ENCODE measurements around the gene DNASE2B. TPM values are rescaled to one million over a fixed set of nuclear protein-coding genes. Genes with fewer than 3 reads are reported as not detected.
A peak's percentile ranks its signal among the peaks of the same experiment; 100 is the strongest.
"Not testable (repeated sequence)": the region's sequence is repeated elsewhere in the genome, so short reads cannot be mapped to it uniquely, and the experiment has no call there.

Gene DNASE2B
- total and polyA plus RNA-seq, 2 experiments from 2014 or later: not detected

- no peak for TF ChIP-seq ZNF462 (CRISPR knock-in tag; IDR thresholded peaks at IDR 0.05)
Measured at GRCh38 chr1:84436876-84437655, 38.8 kb downstream of the DNASE2B start (continued).

GRCh38 chr1:84442256-84442655 lies 44.0 kb downstream of the DNASE2B start:
- no peak overlapping the region for H3K27ac ChIP-seq (ENCODE audit: low read depth)
- H3K4me3 Mint-ChIP-seq: no peak overlapping the region
- H3F3A ChIP-seq (replicated peaks; ENCODE audit: low read depth): no peaks in the 10 kb centered on the region
- no peaks in the 10 kb centered on the region for H3K27me3 ChIP-seq (ENCODE audit: insufficient read depth)
- no peaks in the 10 kb centered on the region for H4K20me1 ChIP-seq (replicated peaks; ENCODE audit: insufficient read depth)
- H3K36me3 ChIP-seq (ENCODE audit: insufficient read depth): no peaks in the 10 kb centered on the region
- ATAC-seq (no peak), DNase-seq (ENCODE audit: low spot score) (peak; percentile 7)
- H3K4me1 ChIP-seq (ENCODE audit: insufficient read depth): 0 out of 2 replicates have a peak, but pooled peaks cover under 1% of the 10 kb centered on the region
- no peak overlapping the region for H3K27ac Mint-ChIP-seq
- H3K4me2 ChIP-seq: no peak overlapping the region
- peak; percentile 29 to 49; a peak in 3 of 4 replicates for TF ChIP-seq CTCF (conservative IDR thresholded peaks at IDR 0.05; ENCODE audit: low read depth in 2 of 2)
- TF ChIP-seq ETS1 (IDR thresholded peaks at IDR 0.05): no peak
- H3K4me3 ChIP-seq: no peak overlapping the region
- no peaks in the 10 kb centered on the region for H3K36me3 Mint-ChIP-seq (ENCODE audit: low read depth)
- peaks cover under 1% of the 10 kb centered on the region; the same call in 1 of the 3 replicates for H3K4me1 Mint-ChIP-seq
- 0 out of 2 replicates have a peak overlapping the region, but pooled peaks have one; percentile 52 for H2AFZ ChIP-seq
- H3K79me2 ChIP-seq (replicated peaks; ENCODE audit: insufficient read depth): no peaks in the 10 kb centered on the region
- no peaks in the 10 kb centered on the region for H3K9me2 ChIP-seq (ENCODE audit: insufficient read depth)
- H3K9me3 Mint-ChIP-seq: no peaks in the 10 kb centered on the region
- H3K27me3 Mint-ChIP-seq (ENCODE audit: insufficient read depth, low read depth, poor library complexity): no peaks in the 10 kb centered on the region

- not testable (repeated sequence) for H3K4me3 Mint-ChIP-seq
Measured at GRCh38 chr1:84442747-84443646, 44.7 kb downstream of the DNASE2B start.

More at GRCh38 chr1:84442747-84443646, 44.7 kb downstream of the DNASE2B start:
- H3K27ac Mint-ChIP-seq; H3K4me3 ChIP-seq; H3K27me3 ChIP-seq (ENCODE audit: insufficient read depth); H3K36me3 ChIP-seq (ENCODE audit: insufficient read depth); H3K79me2 ChIP-seq (replicated peaks; ENCODE audit: insufficient read depth); H4K20me1 ChIP-seq (replicated peaks; ENCODE audit: insufficient read depth); H3K4me2 ChIP-seq; H3K4me1 Mint-ChIP-seq; ATAC-seq; H3K27me3 Mint-ChIP-seq (ENCODE audit: insufficient read depth, low read depth, poor library complexity); H3K36me3 Mint-ChIP-seq (ENCODE audit: low read depth); DNase-seq (ENCODE audit: low spot score); H3K4me1 ChIP-seq (ENCODE audit: insufficient read depth); H3K9me2 ChIP-seq (ENCODE audit: insufficient read depth); H3F3A ChIP-seq (replicated peaks; ENCODE audit: low read depth); H3K27ac ChIP-seq (ENCODE audit: low read depth); H3K9me3 Mint-ChIP-seq: not testable (repeated sequence)
- peak overlapping the region; percentile 52 for H2AFZ ChIP-seq
